ENCODE data around the gene LARP1B. TPM values are rescaled to one million over a fixed set of nuclear protein-coding genes. Genes with fewer than 3 reads are reported as not detected.

Gene LARP1B
- total and polyA plus RNA-seq, 2 of the 8 experiments (the other 6 are each of a cell fraction or from before 2014, with no cell fraction given): 10.6 to 47.0 TPM

- Histone ChIP-seq H4K5ac (ENCODE audit: insufficient read length, low read depth, low read length) (no peak overlapping the region), H2BK20ac (ENCODE audit: low read length) (no peak overlapping the region), H3K56ac (replicated peaks; ENCODE audit: insufficient read length, low read depth, low read length) (no peak overlapping the region), H3K4me1 (replicated peaks in 1 of 4; ENCODE audit: control insufficient read depth in 3 of 4, insufficient read depth in 4 of 4, low read length in 3 of 4) (no peaks in the 10 kb centered on the region), H3K18ac (ENCODE audit: extremely low read depth, low read length) (no peak overlapping the region), H3K79me2 (ENCODE audit: control insufficient read depth in 1 of 2, insufficient read depth in 2 of 2, low read length in 2 of 2) (no peaks in the 10 kb centered on the region), H2BK120ac (replicated peaks; ENCODE audit: low read depth, low read length) (no peak overlapping the region), H3K23me2 (ENCODE audit: low read depth, low read length) (no peaks in the 10 kb centered on the region), H2AK5ac (ENCODE audit: low read depth, low read length) (no peak overlapping the region), H4K20me1 (replicated peaks in 1 of 2; ENCODE audit: control insufficient read depth in 1 of 2, insufficient read depth in 2 of 2, low read length in 2 of 2) (no peaks in the 10 kb centered on the region), H4K91ac (replicated peaks; ENCODE audit: insufficient read length, low read length) (no peak overlapping the region), H2BK15ac (ENCODE audit: low read length) (no peak overlapping the region), H2BK12ac (ENCODE audit: low read depth, low read length) (no peak overlapping the region), H3K14ac (ENCODE audit: insufficient read length) (no peak overlapping the region), H3K4me2 (ENCODE audit: insufficient read depth in 1 of 2, low read depth in 2 of 2, low read length in 2 of 2) (no peak overlapping the region), H3K4me3 (ENCODE audit: extremely low read depth in 1 of 4, insufficient read depth in 2 of 4, low read depth in 3 of 4, low read length in 4 of 4) (no peak overlapping the region), H4K8ac (ENCODE audit: extremely low read depth, insufficient read depth, low read length) (no peak overlapping the region), H3K27ac (ENCODE audit: low read depth, low read length) (no peak overlapping the region), H3K9me3 (ENCODE audit: insufficient read depth in 2 of 2, low read depth in 1 of 2, low read length in 1 of 2) (no peaks in the 10 kb centered on the region), H3K23ac (ENCODE audit: insufficient read length) (no peak overlapping the region), H3K79me1 (ENCODE audit: low read depth, low read length) (no peaks in the 10 kb centered on the region), H2BK5ac (ENCODE audit: low read depth, low read length) (no peak overlapping the region), H3K27me3 (replicated peaks in 1 of 4; ENCODE audit: control insufficient read depth in 3 of 4, extremely low read depth in 1 of 4, insufficient read depth in 3 of 4, low read length in 3 of 4) (no peaks in the 10 kb centered on the region), H3K36me3 (ENCODE audit: control insufficient read depth in 2 of 4, insufficient read depth in 4 of 4, low read length in 3 of 4) (peaks cover 0 to 38% (median 8%) of the 10 kb centered on the region in 4 experiments; a peak in 5 of 8 replicates), H3K4ac (replicated peaks; ENCODE audit: insufficient read length, low read depth, low read length) (no peak overlapping the region), H2AFZ (ENCODE audit: low read length) (no peak overlapping the region), H3K9ac (replicated peaks in 1 of 4; ENCODE audit: extremely low read depth in 1 of 4, low read depth in 3 of 4, low read length in 3 of 4) (no peak overlapping the region)
- DNase-seq (ENCODE audit: low read depth in 1 of 2, low spot score in 2 of 2) (no peak), FAIRE-seq (no peak)
- WGBS, 2 experiments (ENCODE audit: extremely low coverage in 1 of 2, insufficient coverage in 1 of 2, insufficient read length in 1 of 2, insufficient replicate concordance in 2 of 2, low coverage in 1 of 2, low lambda C conversion rate in 2 of 2, missing lambda C conversion rate in 1 of 2): 97% methylated on average over 3 of the region's 3 CpGs; no CpG with 5 or more reads in 1 of the 2 experiments
- ChIA-PET CTCF (ENCODE audit: partially characterized antibody) (no interaction called here), POLR2A (ENCODE audit: partially characterized antibody) (no interaction called here)
- no peak for TF ChIP-seq BRCA1 (IDR thresholded peaks at IDR 0.05; ENCODE audit: low read depth, low read length)
- TF ChIP-seq SAP30 (IDR thresholded peaks at IDR 0.05; ENCODE audit: insufficient read depth, insufficient replicate concordance, low read length): no peak
- TF ChIP-seq ATF2 (IDR thresholded peaks at IDR 0.05; ENCODE audit: low read length): no peak
- no peak for TF ChIP-seq SRF (IDR thresholded peaks at IDR 0.05; ENCODE audit: low read depth, low read length)
- no peak for TF ChIP-seq SP2 (IDR thresholded peaks at IDR 0.05; ENCODE audit: low read length)
- TF ChIP-seq JUN (IDR thresholded peaks at IDR 0.05; ENCODE audit: low read depth, low read length): no peak
- TF ChIP-seq RNF2 (IDR thresholded peaks at IDR 0.05; ENCODE audit: borderline replicate concordance, low read depth, low read length, missing control alignments, poor library complexity, severe bottlenecking): no peak
- no peak for TF ChIP-seq TBP (IDR thresholded peaks at IDR 0.05; ENCODE audit: low read depth, low read length)
- TF ChIP-seq EZH2 (IDR thresholded peaks at IDR 0.05; ENCODE audit: low read depth, low read length, severe bottlenecking): no peak
- no peak for TF ChIP-seq JUND (IDR thresholded peaks at IDR 0.05; ENCODE audit: low read length)
- no peak for TF ChIP-seq CTBP2 (IDR thresholded peaks at IDR 0.05; ENCODE audit: borderline replicate concordance, insufficient read depth, insufficient read length, low read length)
These were observed 46.7 kb downstream of the LARP1B start for GRCh38 chr4:128107766-128108165.

Measured in H1 (cell line).